NCI-H1436 (cell line): ENCODE measurements around the gene IFITM1.
A peak's percentile ranks its signal among the peaks of the same experiment; 100 is the strongest.

Source experiments
- DNase-seq: peaks from one replicate; lab custom pipeline; 2025; lab: John Stamatoyannopoulos, UW

Gene IFITM1

DNA sequence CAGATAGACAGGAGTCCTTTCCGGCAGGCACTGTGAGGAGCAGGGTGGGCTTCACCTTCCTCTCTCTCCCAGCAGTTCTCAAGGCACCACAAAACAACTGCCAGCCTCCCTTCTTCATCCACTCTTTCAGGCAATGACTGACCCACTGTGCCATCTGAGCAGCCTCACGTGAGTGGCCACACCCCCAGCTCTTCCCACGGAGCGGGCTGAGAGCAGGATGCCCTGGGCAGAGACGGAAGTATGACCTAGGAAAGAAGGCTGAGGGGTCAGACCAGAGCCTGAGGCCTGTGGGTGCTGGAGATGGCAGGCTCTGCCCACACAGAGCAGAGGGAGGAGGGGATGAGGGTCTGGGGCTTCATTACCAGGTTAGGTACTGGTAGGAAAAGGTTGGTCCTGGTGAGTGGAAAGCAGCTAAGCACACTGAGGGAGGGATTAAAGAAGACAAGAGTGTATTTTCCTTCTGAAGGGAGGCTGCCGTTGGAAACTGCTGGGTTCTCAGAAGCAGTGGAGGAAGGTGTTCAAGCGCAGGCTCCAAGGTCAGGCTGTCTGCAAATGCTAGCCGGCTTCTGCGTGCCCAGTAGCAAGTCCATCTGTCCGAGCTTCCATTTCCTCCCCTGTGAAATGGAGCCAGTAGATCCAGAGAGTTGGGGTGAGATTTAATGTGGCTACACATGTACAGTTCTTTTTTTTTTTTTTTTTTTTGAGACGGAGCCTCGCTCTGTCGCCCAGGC is 31.0 kb upstream of the IFITM1 start:
- no peak for DNase-seq

DNA sequence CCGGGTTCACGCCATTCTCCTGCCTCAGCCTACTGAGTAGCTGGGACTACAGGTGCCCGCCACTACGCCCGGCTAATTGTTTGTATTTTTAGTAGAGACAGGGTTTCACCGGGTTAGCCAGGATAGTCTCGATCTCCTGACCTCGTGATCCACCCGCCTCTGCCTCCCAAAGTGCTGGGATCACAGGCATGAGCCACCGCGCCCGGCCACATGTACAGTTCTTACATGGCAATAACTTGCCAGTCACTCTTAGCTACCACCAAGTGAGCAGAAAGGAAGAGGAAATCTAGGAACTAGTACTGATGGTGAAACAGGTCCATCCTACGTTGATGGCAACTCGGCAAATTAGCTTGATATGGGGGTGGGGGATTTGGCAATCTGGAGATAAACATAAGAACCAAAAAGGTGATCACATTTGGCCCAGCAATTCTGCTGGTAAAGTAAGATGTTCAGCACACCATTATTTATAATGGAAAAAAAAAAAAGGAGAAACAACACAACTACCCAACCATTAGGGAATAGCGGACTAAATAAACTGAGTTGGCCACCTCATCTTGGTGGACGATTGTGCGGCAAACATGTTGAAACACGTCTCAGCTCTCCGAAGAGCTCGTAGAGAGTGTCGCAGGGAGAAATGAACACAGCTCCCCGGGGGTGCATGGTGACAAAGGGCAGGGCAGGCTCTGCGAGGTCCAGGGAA is 30.3 kb upstream of the IFITM1 start:
- DNase-seq: no peak

GRCh38 chr11:284105-285020 is 29.5 kb upstream of the IFITM1 start:
- DNase-seq: no peak

- DNase-seq: no peak
Measured at GRCh38 chr11:285021-285893, 28.6 kb upstream of the IFITM1 start.

DNA sequence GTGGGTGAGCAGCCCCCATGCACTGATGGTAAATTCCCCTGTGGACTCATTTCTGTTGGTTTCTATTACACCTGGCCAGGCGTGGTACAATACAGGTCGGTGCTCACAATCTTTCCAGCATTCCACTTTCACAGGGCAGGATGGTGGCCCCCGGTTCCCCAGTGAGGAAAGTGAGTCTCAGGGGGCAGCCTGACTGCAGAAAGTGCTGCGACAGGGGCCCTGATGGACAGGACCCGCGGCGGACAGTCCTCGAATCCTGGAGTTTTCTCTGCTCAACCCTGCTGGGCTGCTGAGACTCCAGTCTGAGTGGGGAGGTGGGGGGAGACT is 28.0 kb upstream of the IFITM1 start:
- no peak for DNase-seq

GRCh38 chr11:286977-287820 is 26.6 kb upstream of the IFITM1 start:
- peak; percentile 47 for DNase-seq

DNA sequence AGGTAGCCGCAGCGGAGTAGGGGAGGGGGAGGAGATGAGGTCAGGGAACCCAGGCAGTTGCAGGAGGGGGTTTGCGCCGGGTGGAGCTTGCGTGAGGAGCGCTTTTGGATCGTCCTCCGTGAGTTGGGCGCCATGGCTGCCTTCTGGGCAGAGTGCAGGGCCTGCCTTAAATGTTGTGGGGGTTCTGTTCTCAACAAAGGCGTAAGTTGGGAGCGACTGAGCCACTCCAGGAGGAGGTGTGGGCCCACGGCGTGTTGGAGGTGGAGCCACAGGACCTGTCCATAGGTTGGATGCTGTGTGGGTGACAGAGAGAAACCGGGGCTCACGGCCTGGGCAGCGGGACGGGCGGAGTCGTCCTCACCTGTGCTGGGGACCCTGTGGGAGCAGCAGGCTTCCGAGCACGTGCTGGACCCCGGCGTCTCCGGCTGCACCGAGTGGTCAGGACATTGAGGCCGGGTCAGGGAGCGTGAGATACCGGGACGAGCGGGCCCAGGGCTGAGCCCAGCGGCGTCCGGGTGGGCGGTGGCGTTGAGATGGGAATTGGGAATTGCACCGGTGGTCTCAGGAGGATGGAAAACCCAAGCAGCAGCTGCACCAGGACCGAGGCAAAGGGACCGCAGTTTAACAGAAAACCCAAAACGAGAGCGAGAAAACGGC is 25.9 kb upstream of the IFITM1 start:
- no peak for DNase-seq

- peak; percentile 22 for DNase-seq
Measured at GRCh38 chr11:288478-289397, 25.1 kb upstream of the IFITM1 start, which contains the start of gene PGGHG. Gene PGGHG, plus strand, starts transcription at chr11:289126. Its CDS starts 691 bp downstream, at chr11:289817.

GRCh38 chr11:289398-289711 is 24.5 kb upstream of the IFITM1 start:
- no peak for DNase-seq

- DNase-seq: no peak
Measured at GRCh38 chr11:289712-290620, 23.9 kb upstream of the IFITM1 start.

DNA sequence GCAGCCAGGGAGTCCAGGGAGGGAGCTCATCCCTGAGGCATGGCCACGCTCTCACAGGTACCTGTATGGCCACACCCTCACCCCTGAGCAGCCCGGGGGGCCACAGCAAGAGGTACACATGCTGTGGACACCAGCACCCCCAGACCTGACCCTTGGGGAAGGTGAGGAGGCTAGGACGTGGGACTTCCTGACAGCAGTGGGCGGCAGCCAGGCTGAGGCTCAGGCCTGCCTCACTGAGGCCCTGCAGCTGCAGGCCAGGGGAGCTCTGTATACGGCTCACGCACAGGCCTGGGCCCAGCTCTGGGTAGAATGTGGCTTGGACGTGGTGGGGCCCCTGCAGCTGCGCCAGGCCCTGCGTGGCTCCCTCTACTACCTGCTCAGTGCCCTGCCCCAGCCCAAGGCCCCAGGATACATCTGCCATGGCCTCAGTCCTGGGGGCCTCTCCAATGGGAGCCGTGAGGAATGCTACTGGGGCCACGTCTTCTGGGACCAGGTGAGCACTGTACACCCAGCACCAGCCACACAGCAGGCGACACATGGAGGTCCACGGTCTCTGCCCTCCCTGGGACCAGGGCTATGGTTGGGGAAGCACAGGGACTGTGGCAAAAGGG is 23.1 kb upstream of the IFITM1 start:
- DNase-seq: no peak

- DNase-seq: no peak
Measured at GRCh38 chr11:291281-292210, 22.3 kb upstream of the IFITM1 start.

- no peak for DNase-seq
Measured at GRCh38 chr11:292211-293121, 21.4 kb upstream of the IFITM1 start.

- DNase-seq: no peak
Measured at GRCh38 chr11:293271-293851, 20.5 kb upstream of the IFITM1 start.
